Testis (tissue), 2 donors: ENCODE measurements around the gene RGS7.

Experiments
- CTCF ChIP-seq, 3 experiments: fragments of 450-650 bp in 2 of 3; fragments of 200-600 bp in 1 of 3; sonication (generic) in 1 of 3; IDR thresholded peaks; one replicate each; pipeline ENCODE4 v1.5.1; 2016 to 2019; ENCODE audit warnings: antibody characterized with exemption in 3 of 3, mild to moderate bottlenecking in 2 of 3, moderate library complexity in 1 of 3
- POLR2A ChIP-seq: fragments of 450-650 bp; IDR thresholded peaks from one replicate; pipeline ENCODE4 v1.6.1; 2017; ENCODE audit warnings: antibody characterized with exemption, mild to moderate bottlenecking, moderate library complexity

GRCh38 chr1:240739139-240739538, 617.9 kb downstream of the RGS7 start:
- TF ChIP-seq CTCF (IDR thresholded peaks at IDR 0.05) = no peak
- no peak for TF ChIP-seq POLR2A
